GM12878 (cell line): ENCODE data around the gene ELL2. TPM values are rescaled to one million over a fixed set of nuclear protein-coding genes. Genes with fewer than 3 reads are reported as not detected.

Source experiments
- ATAC-seq: fragments of 200-7000 bp; cut with Tn5 transposase; 3 replicates; pipeline ENCODE4 v1.9.1; 2020; ENCODE audit warnings: mild to moderate bottlenecking, moderate library complexity
- Bru-seq: library from RNA; stranded (reverse); fragments of 400-500 nt; gene quantifications from one replicate; lab custom pipeline; 2021; lab: Mats Ljungman, UMichigan
- BruChase-seq, 2 experiments: library from RNA; stranded (reverse); fragments of 400-500 nt; gene quantifications; one replicate each; lab custom pipeline; 2021; lab: Mats Ljungman, UMichigan
- BruUV-seq: library from RNA; stranded (reverse); fragments of 400-500 nt; replicated peaks from 2 replicates; lab custom pipeline; 2021; lab: Mats Ljungman, UMichigan
- CTCF ChIA-PET: fragments of 300-600 bp; sonication (Branson Sonifier 250); formaldehyde crosslinking; extraction: SDS; loops from one replicate; lab custom pipeline; 2021; ENCODE audit warnings: inconsistent platforms; lab: Yijun Ruan, JAX
- POLR2A ChIA-PET: fragments of 350-600 bp; formaldehyde crosslinking; extraction: SDS; loops from one replicate; lab custom pipeline; 2021; ENCODE audit warnings: inconsistent platforms; lab: Charles Lee
- RAD21 ChIA-PET: fragments of 300-600 bp; sonication (Branson Sonifier 250); formaldehyde crosslinking; loops from one replicate; lab custom pipeline; 2023; ENCODE audit warnings: antibody characterized with exemption; ENCODE audit not compliant: unreplicated experiment; lab: Charles Lee
- SMC1A ChIA-PET: fragments of 300-600 bp; sonication (Branson Sonifier 250); formaldehyde crosslinking; loops from one replicate; lab custom pipeline; 2023; ENCODE audit not compliant: unreplicated experiment, uncharacterized antibody; lab: Charles Lee
- DNase-seq: peaks from one replicate; pipeline ENCODE4 v3.0.0-alpha.2; 2011; ENCODE audit warnings: low read depth, low spot score
- FAIRE-seq: peaks from 3 replicates; lab custom pipeline; 2011; peaks lifted over from hg19 to GRCh38; lab: Jason Lieb, UNC
- H2AFZ ChIP-seq: 2 replicates; pipeline ENCODE4 v1.6.0; 2011; ENCODE audit warnings: low read depth, low read length, control low read depth; ENCODE audit not compliant: control insufficient read depth
- H3K27ac ChIP-seq: 2 replicates; pipeline ENCODE4 v1.5.1; 2011; ENCODE audit warnings: control low read depth; ENCODE audit not compliant: control insufficient read depth, insufficient read depth
- H3K27me3 ChIP-seq, 2 experiments: replicated peaks in 1 of 2; 2 replicates each; pipeline versions ENCODE4 v1.6.0 to v1.6.1; 2011; ENCODE audit warnings: low read length in 1 of 2; ENCODE audit not compliant: control insufficient read depth in 2 of 2, insufficient read depth in 2 of 2
- H3K36me3 ChIP-seq, 2 experiments: 2 replicates each; pipeline ENCODE4 v1.5.1; 2011; ENCODE audit warnings: low read length in 1 of 2; ENCODE audit not compliant: control insufficient read depth in 2 of 2, insufficient read depth in 2 of 2
- H3K4me1 ChIP-seq: 2 replicates; pipeline ENCODE4 v1.6.1; 2011; ENCODE audit warnings: mild to moderate bottlenecking, low read length, moderate library complexity, mixed read lengths; ENCODE audit not compliant: control insufficient read depth, insufficient read depth
- H3K4me2 ChIP-seq: 2 replicates; pipeline ENCODE4 v1.6.0; 2011; ENCODE audit warnings: control low read depth; ENCODE audit not compliant: control insufficient read depth, insufficient read depth
- H3K4me3 ChIP-seq: fragments of 200-600 bp; sonication (generic); 2 replicates; pipeline ENCODE4 v1.5.1; 2016
- H3K79me2 ChIP-seq: 2 replicates; pipeline ENCODE4 v1.6.0; 2011; ENCODE audit warnings: low read length; ENCODE audit not compliant: control insufficient read depth, insufficient read depth
- H3K9ac ChIP-seq: 2 replicates; pipeline ENCODE4 v1.8.0; 2011; ENCODE audit warnings: low read length, control low read depth, mixed read lengths; ENCODE audit not compliant: control insufficient read depth, insufficient read depth
- H3K9me3 ChIP-seq: replicated peaks from 3 replicates; pipeline ENCODE4 v1.5.1; 2011; ENCODE audit warnings: mild to moderate bottlenecking, low read length; ENCODE audit not compliant: control insufficient read depth, insufficient read depth
- H4K20me1 ChIP-seq: 2 replicates; pipeline ENCODE4 v1.6.0; 2011; ENCODE audit not compliant: control insufficient read depth, insufficient read depth
- E2F8 ChIP-seq: fragments of 450-650 bp; IDR thresholded peaks from 2 replicates; pipeline ENCODE4 v1.6.1; 2018; ENCODE audit warnings: mild to moderate bottlenecking, low read depth, moderate library complexity; ENCODE audit not compliant: partially characterized antibody
- ESRRA ChIP-seq: IDR thresholded peaks from 2 replicates; pipeline ENCODE4 v1.6.1; 2012; ENCODE audit warnings: mild to moderate bottlenecking, low read length, improper control_type of control experiment
- EZH2 ChIP-seq: IDR thresholded peaks from 2 replicates; pipeline ENCODE4 v1.6.1; 2012; ENCODE audit warnings: low read depth, mild to moderate bottlenecking, control low read depth, inconsistent platforms, low read length, borderline replicate concordance; ENCODE audit not compliant: control insufficient read depth
- KAT2A ChIP-seq: conservative IDR thresholded peaks from 2 replicates; pipeline ENCODE4 v1.6.1; 2011; ENCODE audit warnings: low read depth, low read length; ENCODE audit not compliant: control insufficient read depth
- LARP7 ChIP-seq: fragments of 450-650 bp; IDR thresholded peaks from 2 replicates; pipeline ENCODE4 v1.6.1; 2017; ENCODE audit warnings: mild to moderate bottlenecking
- NR2F1 ChIP-seq: fragments of 450-650 bp; conservative IDR thresholded peaks from 2 replicates; pipeline ENCODE4 v1.6.1; 2017; ENCODE audit warnings: mild to moderate bottlenecking
- PAX8 ChIP-seq: fragments of 450-650 bp; IDR thresholded peaks from 2 replicates; pipeline ENCODE4 v1.6.1; 2017; ENCODE audit warnings: mild to moderate bottlenecking, moderate library complexity
- POU2F2 ChIP-seq: IDR thresholded peaks from 3 replicates; pipeline ENCODE4 v1.6.1; 2011; ENCODE audit warnings: low read depth, mild to moderate bottlenecking, low read length, borderline replicate concordance
- ZNF217 ChIP-seq: fragments of 450-650 bp; IDR thresholded peaks from 2 replicates; pipeline ENCODE4 v1.6.1; 2017; ENCODE audit warnings: antibody characterized with exemption, mild to moderate bottlenecking
- WGBS: methylation state at CpG from one replicate; pipeline ENCODE4 v1.1.6; 2016; ENCODE audit warnings: low lambda C conversion rate; ENCODE audit not compliant: insufficient replicate concordance, insufficient coverage; ENCODE audit errors: missing lambda C conversion rate; 5-methylcytosine and 5-hydroxymethylcytosine counted together
- in situ Hi-C: fragments of 300-500 bp; cut with MboI; formaldehyde crosslinking; loops from 9 replicates; pipeline ENCODE4 v1.14.3; 2018; ENCODE audit warnings: mixed read lengths
- intact Hi-C: fragments of 100-400 bp; cut with micrococcal nuclease; formaldehyde crosslinking; loops from one replicate; pipeline ENCODE4 v1.14.2; 2022; ENCODE audit not compliant: unreplicated experiment
- long read RNA-seq, 2 experiments: library from polyadenylated mRNA; unstranded; transcript quantifications; one replicate each; pipeline ENCODE4 v2.0.0, GENCODE V29; 2019 to 2020
- polyA minus RNA-seq, 3 experiments: library from RNA; depleted of rRNA, polyadenylated mRNA; stranded (reverse); fragments of >200 nt; gene quantifications; 2 replicates each; pipeline ENCODE4 v1.2.3, GENCODE V29; 2011
- polyA plus RNA-seq, 11 experiments: library from polyadenylated mRNA; depleted of rRNA in 4 of 11; unstranded in 6 of 11; stranded (reverse) in 5 of 11; fragments of >200 nt; fragmentation: Nextera tagmentation in 4 of 11; fragmentation: Illumina TruSeq in 1 of 11; extraction: Ambion mirVana in 4 of 11; extraction: Trizol in 1 of 11; gene quantifications; 1 replicate in 1 of 11; 2 replicates in 10 of 11; pipeline versions ENCODE4 v1.2.1 to v1.2.3, GENCODE V29; 2011 to 2016; ENCODE audit warnings: inconsistent platforms in 2 of 11, missing spikeins in 2 of 11, low read depth in 1 of 11
- total RNA-seq, 4 experiments: library from RNA; depleted of rRNA in 3 of 4; stranded (reverse); fragments of >200 nt in 3 of 4; fragmentation: Illumina TruSeq in 1 of 4; extraction: Trizol in 1 of 4; gene quantifications; 2 replicates each; pipeline versions ENCODE4 v1.2.1 to v1.2.3, GENCODE V29; 2013 to 2021
- TF ChIP-seq, protein P1 (sequence below): IDR thresholded peaks from 2 replicates; pipeline ENCODE4 v1.6.1; 2011; ENCODE audit warnings: borderline replicate concordance, low read depth, mild to moderate bottlenecking, moderate library complexity, mixed read lengths, low read length; ENCODE audit not compliant: insufficient read depth; ENCODE audit errors: extremely low read length
- TF ChIP-seq, protein P2 (sequence below): IDR thresholded peaks from 2 replicates; pipeline ENCODE4 v1.6.1; 2012; ENCODE audit warnings: low read length, inconsistent platforms

ELL2 gene
- 85.3 and 105 TPM in 2 replicates for total RNA-seq (2013; cell fraction: nucleolus; rRNA removed)
- 59.9 and 61.6 TPM in 2 replicates for total RNA-seq (2014; rRNA removed)
- total RNA-seq (2014; rRNA removed; fragmentation: Illumina TruSeq; extraction: Trizol): 83.8 and 87.5 TPM in 2 replicates
- total RNA-seq (2021): 76.1 and 76.9 TPM in 2 replicates
- polyA plus RNA-seq (2011; ENCODE audit: low read depth): 24.4 TPM
- polyA plus RNA-seq (2011; rRNA removed): 91.4 and 122 TPM in 2 replicates
- polyA plus RNA-seq (2011; cell fraction: cytosol; rRNA removed): 38.3 and 41.6 TPM in 2 replicates
- 70.5 and 86.0 TPM in 2 replicates for polyA plus RNA-seq (2011; cell fraction: nucleus; rRNA removed)
- polyA plus RNA-seq (2012): 32.2 and 37.2 TPM in 2 replicates
- polyA plus RNA-seq (2014; fragmentation: Illumina TruSeq; extraction: Trizol): 64.9 and 73.3 TPM in 2 replicates
- polyA plus RNA-seq (2014; fragmentation: Nextera tagmentation; extraction: Ambion mirVana): 10 to 100 TPM; 24.2 to 34.4 TPM
- 46.4 and 47.7 TPM in 2 replicates for polyA plus RNA-seq (2014; rRNA removed)
- 10 to 100 TPM; 50.2 to 53.1 TPM for polyA plus RNA-seq (2016; fragmentation: Nextera tagmentation; extraction: Ambion mirVana)
- 110 and 125 TPM in 2 replicates for polyA minus RNA-seq (2011; rRNA and poly(A)+ RNA removed)
- polyA minus RNA-seq (2011; cell fraction: cytosol; rRNA and poly(A)+ RNA removed): 41.3 and 44.8 TPM in 2 replicates
- 172 and 368 TPM in 2 replicates for polyA minus RNA-seq (2011; cell fraction: nucleus; rRNA and poly(A)+ RNA removed)
- Bru-seq, nascent RNA: percentile 92 among the genes with signal in this experiment
- BruChase-seq, experiment 1, labeled RNA remaining after a 6-hour chase: percentile 86 among the genes with signal in this experiment
- BruChase-seq, experiment 2, labeled RNA remaining after a 2-hour chase: percentile 88 among the genes with signal in this experiment
- long read RNA-seq, experiment 1, full-length matches to known transcripts: 8 of 30 reads
- long read RNA-seq, experiment 1, partial matches to known transcripts: 6 of 30 reads
- long read RNA-seq, experiment 1, other reads (novel, unspliced or antisense): 16 of 30 reads
- long read RNA-seq, experiment 2, partial matches to known transcripts: 41 of 69 reads
- long read RNA-seq, experiment 2, other reads (novel, unspliced or antisense): 28 of 69 reads

- DNase-seq (peak; percentile 89), FAIRE-seq (peak; percentile 75), ATAC-seq (peak; percentile 78)
- BruUV-seq: no TSS peak
- Histone ChIP-seq H3K9me3 (no peaks in the 10 kb centered on the region), H2AFZ (peak within 1 kb of the TSS; percentile 91), H3K36me3 (no peaks in the 10 kb centered on the region), H3K79me2 (peaks cover 47% of the 10 kb centered on the region), H3K27ac (peak within 1 kb of the TSS; percentile 95), H3K4me3 (peak within 1 kb of the TSS; percentile 86), H3K27me3 (no peaks in the 10 kb centered on the region), H3K9ac (peak within 1 kb of the TSS; percentile 91), H3K4me2 (peak within 1 kb of the TSS; percentile 90), H4K20me1 (no peaks in the 10 kb centered on the region), H3K4me1 (0 out of 2 replicates have a peak, but pooled peaks cover 3% of the 10 kb centered on the region)
- in situ Hi-C loops (loop anchor here (5.0 kb wide), 1 partner anchor 375 kb away; no protein-coding TSS in a partner anchor), intact Hi-C loops (loop anchor here (1.0 to 10.0 kb wide), 6 partner anchors 34 to 643 kb away; no protein-coding TSS in a partner anchor)
- WGBS: 4% methylated on average over 58 of the region's 63 CpGs
- SMC1A ChIA-PET: interaction anchor here (0.7 to 6.5 kb wide), 12 partner anchors 12 to 478 kb away, joined by 3 to 71 read pairs (median 10); no protein-coding TSS in a partner anchor
- RAD21 ChIA-PET: interaction anchor here (0.7 to 7.6 kb wide), 10 partner anchors 11 to 374 kb away, joined by 3 to 63 read pairs (median 4); partner anchors contain the start of gene RHOBTB3
- POLR2A ChIA-PET: interaction anchor here (0.6 to 2.5 kb wide), 7 partner anchors 11 to 478 kb away, joined by 3 to 13 read pairs (median 4); no protein-coding TSS in a partner anchor
- CTCF ChIA-PET: interaction anchor here (0.7 to 8.9 kb wide), 10 partner anchors 9 to 478 kb away, joined by 3 to 61 read pairs (median 4); no protein-coding TSS in a partner anchor
- TF ChIP-seq KAT2A (no peak), ZNF217 (peak; percentile 30; the same call in 1 of the 2 replicates), LARP7 (no peak; the same call in 1 of the 2 replicates), ESRRA (no peak), NR2F1 (no peak), POU2F2 (no peak), E2F8 (peak; percentile 65), PAX8 (no peak), EZH2 (no peak)
- TF ChIP-seq, protein P1, sequence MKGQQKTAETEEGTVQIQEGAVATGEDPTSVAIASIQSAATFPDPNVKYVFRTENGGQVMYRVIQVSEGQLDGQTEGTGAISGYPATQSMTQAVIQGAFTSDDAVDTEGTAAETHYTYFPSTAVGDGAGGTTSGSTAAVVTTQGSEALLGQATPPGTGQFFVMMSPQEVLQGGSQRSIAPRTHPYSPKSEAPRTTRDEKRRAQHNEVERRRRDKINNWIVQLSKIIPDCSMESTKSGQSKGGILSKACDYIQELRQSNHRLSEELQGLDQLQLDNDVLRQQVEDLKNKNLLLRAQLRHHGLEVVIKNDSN: no peak
- TF ChIP-seq, protein P2, sequence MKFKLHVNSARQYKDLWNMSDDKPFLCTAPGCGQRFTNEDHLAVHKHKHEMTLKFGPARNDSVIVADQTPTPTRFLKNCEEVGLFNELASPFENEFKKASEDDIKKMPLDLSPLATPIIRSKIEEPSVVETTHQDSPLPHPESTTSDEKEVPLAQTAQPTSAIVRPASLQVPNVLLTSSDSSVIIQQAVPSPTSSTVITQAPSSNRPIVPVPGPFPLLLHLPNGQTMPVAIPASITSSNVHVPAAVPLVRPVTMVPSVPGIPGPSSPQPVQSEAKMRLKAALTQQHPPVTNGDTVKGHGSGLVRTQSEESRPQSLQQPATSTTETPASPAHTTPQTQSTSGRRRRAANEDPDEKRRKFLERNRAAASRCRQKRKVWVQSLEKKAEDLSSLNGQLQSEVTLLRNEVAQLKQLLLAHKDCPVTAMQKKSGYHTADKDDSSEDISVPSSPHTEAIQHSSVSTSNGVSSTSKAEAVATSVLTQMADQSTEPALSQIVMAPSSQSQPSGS: peak; percentile 42; the same call in 1 of the 2 replicates
Observed at GRCh38 chr5:95961617-95962474, at the start of gene ELL2. Gene ELL2, minus strand, starts transcription at chr5:95961851. Its CDS starts 130 bp downstream, at chr5:95961721.
